GM23338 (cell line): ENCODE results near the gene C5orf34. TPM values are rescaled to one million over a fixed set of nuclear protein-coding genes. Genes with fewer than 3 reads are reported as not detected.

Experiments used
- ATAC-seq: fragments of 200-7000 bp; cut with Tn5 transposase; 3 replicates; pipeline ENCODE4 v1.9.1; 2020
- DNase-seq: peaks from one replicate; pipeline ENCODE4 v3.0.0-alpha.2; 2015; ENCODE audit warnings: low spot score
- H2AFZ ChIP-seq: fragments of 200-600 bp; sonication (generic); 2 replicates; pipeline ENCODE4 v1.8.0; 2016; ENCODE audit warnings: antibody characterized with exemption, mild to moderate bottlenecking, moderate library complexity
- H3F3A ChIP-seq: fragments of 200-600 bp; sonication (generic); replicated peaks from 2 replicates; pipeline ENCODE4 v1.8.0; 2017; ENCODE audit warnings: antibody characterized with exemption, mixed run types, low read depth
- H3K27ac ChIP-seq: fragments of 200-600 bp; sonication (generic); 2 replicates; pipeline ENCODE4 v1.6.1; 2016; ENCODE audit warnings: low read depth
- H3K27me3 ChIP-seq: fragments of 200-600 bp; sonication (generic); 2 replicates; pipeline ENCODE4 v1.8.0; 2016; ENCODE audit warnings: mild to moderate bottlenecking, mixed run types, moderate library complexity; ENCODE audit not compliant: insufficient read depth
- H3K36me3 ChIP-seq: fragments of 200-600 bp; sonication (generic); 2 replicates; pipeline ENCODE4 v1.8.0; 2016; ENCODE audit warnings: mild to moderate bottlenecking; ENCODE audit not compliant: insufficient read depth
- H3K4me1 ChIP-seq: fragments of 200-600 bp; sonication (generic); 2 replicates; pipeline ENCODE4 v1.8.0; 2016; ENCODE audit warnings: mild to moderate bottlenecking, moderate library complexity; ENCODE audit not compliant: insufficient read depth
- H3K4me2 ChIP-seq: fragments of 200-600 bp; sonication (generic); 2 replicates; pipeline ENCODE4 v1.7.1; 2017; ENCODE audit warnings: mixed run types
- H3K4me3 ChIP-seq: fragments of 200-600 bp; sonication (generic); 2 replicates; pipeline ENCODE4 v1.6.1; 2016; ENCODE audit warnings: mixed run types
- H3K79me2 ChIP-seq: fragments of 200-600 bp; sonication (generic); replicated peaks from 2 replicates; pipeline ENCODE4 v1.8.0; 2017; ENCODE audit warnings: mild to moderate bottlenecking; ENCODE audit not compliant: insufficient read depth
- H3K9me2 ChIP-seq: fragments of 200-600 bp; sonication (generic); 2 replicates; pipeline ENCODE4 v1.8.0; 2017; ENCODE audit not compliant: insufficient read depth
- H4K20me1 ChIP-seq: fragments of 200-600 bp; sonication (generic); replicated peaks from 2 replicates; pipeline ENCODE4 v1.8.0; 2017; ENCODE audit warnings: mild to moderate bottlenecking; ENCODE audit not compliant: insufficient read depth
- H3K27ac Mint-ChIP-seq: 2 replicates; pipeline ENCODE4 v1.8.0; 2020; ENCODE audit warnings: inconsistent platforms, mild to moderate bottlenecking, moderate library complexity, mixed read lengths
- H3K27me3 Mint-ChIP-seq: 3 replicates; pipeline ENCODE4 v1.8.0; 2022; ENCODE audit warnings: low read depth, mild to moderate bottlenecking, moderate library complexity, mixed read lengths, inconsistent platforms; ENCODE audit not compliant: insufficient read depth, poor library complexity
- H3K36me3 Mint-ChIP-seq: 3 replicates; pipeline ENCODE4 v1.8.0; 2021; ENCODE audit warnings: low read depth, mild to moderate bottlenecking, inconsistent platforms, moderate library complexity, mixed read lengths
- H3K4me1 Mint-ChIP-seq: 3 replicates; pipeline ENCODE4 v1.8.0; 2020; ENCODE audit warnings: mild to moderate bottlenecking, inconsistent platforms, mixed read lengths
- H3K4me3 Mint-ChIP-seq: 3 replicates; pipeline ENCODE4 v1.8.0; 2021; ENCODE audit warnings: moderate library complexity, mild to moderate bottlenecking, inconsistent platforms, mixed read lengths
- H3K9me3 Mint-ChIP-seq: 3 replicates; pipeline ENCODE4 v1.8.0; 2020; ENCODE audit warnings: moderate library complexity, mild to moderate bottlenecking, inconsistent platforms, mixed read lengths
- CREB1 ChIP-seq: fragments of 250-450 bp; sonication (Bioruptor Pico); IDR thresholded peaks from 2 replicates; pipeline ENCODE4 v1.5.0; 2020; ENCODE audit warnings: low read depth, mild to moderate bottlenecking, moderate library complexity
- EZH2 ChIP-seq: fragments of 200-600 bp; sonication (generic); IDR thresholded peaks from one replicate; pipeline ENCODE4 v1.8.0; 2017; ENCODE audit warnings: antibody characterized with exemption, mild to moderate bottlenecking, low read depth; ENCODE audit not compliant: unreplicated experiment
- EZH2phosphoT487 ChIP-seq: fragments of 200-600 bp; sonication (generic); IDR thresholded peaks from one replicate; pipeline ENCODE4 v1.8.1; 2018; ENCODE audit warnings: antibody characterized with exemption; ENCODE audit not compliant: unreplicated experiment
- JUNB ChIP-seq: IDR thresholded peaks from one replicate; pipeline ENCODE4 v1.6.1; 2016; ENCODE audit warnings: antibody characterized with exemption; ENCODE audit not compliant: unreplicated experiment
- NANOG ChIP-seq: IDR thresholded peaks from 2 replicates; pipeline ENCODE4 v1.6.1; 2016; ENCODE audit warnings: antibody characterized with exemption, borderline replicate concordance
- POLR2AphosphoS5 ChIP-seq: IDR thresholded peaks from 2 replicates; pipeline ENCODE4 v1.6.1; 2016; ENCODE audit warnings: antibody characterized with exemption, low read depth
- STAT1 ChIP-seq: IDR thresholded peaks from one replicate; pipeline ENCODE4 v1.6.1; 2016; ENCODE audit warnings: antibody characterized with exemption; ENCODE audit not compliant: unreplicated experiment
- ZNF114 ChIP-seq: fragments of 250-450 bp; sonication (Bioruptor Pico); IDR thresholded peaks from 2 replicates; pipeline ENCODE4 v1.5.0; 2020; ENCODE audit warnings: mild to moderate bottlenecking, moderate library complexity
- ZNF331 ChIP-seq: fragments of 250-450 bp; sonication (Bioruptor Pico); IDR thresholded peaks from 2 replicates; pipeline ENCODE4 v1.5.0; 2020; ENCODE audit warnings: low read depth, mild to moderate bottlenecking, moderate library complexity
- polyA plus RNA-seq: library from polyadenylated mRNA; unstranded; fragments of >200 nt; fragmentation: Nextera tagmentation; extraction: Ambion mirVana; gene quantifications from 2 replicates; pipeline ENCODE4 v1.2.1, GENCODE V29; 2016
- total RNA-seq: library from RNA; depleted of rRNA; stranded (reverse); fragments of >200 nt; shearing (Covaris generic); gene quantifications from 2 replicates; pipeline ENCODE4 v1.2.3, GENCODE V29; 2014
- TF ChIP-seq, protein P1 (sequence below): IDR thresholded peaks from one replicate; pipeline ENCODE4 v1.6.1; 2018; ENCODE audit warnings: antibody characterized with exemption; ENCODE audit not compliant: unreplicated experiment
- TF ChIP-seq, protein P2 (sequence below), 2 experiments: fragments of 200-600 bp in 1 of 2; sonication (generic) in 1 of 2; conservative IDR thresholded peaks; 2 replicates each; pipeline versions ENCODE4 v1.5.1 to v1.6.1; 2016 to 2017; ENCODE audit warnings: antibody characterized with exemption in 2 of 2, low read depth in 2 of 2, mild to moderate bottlenecking in 2 of 2, moderate library complexity in 1 of 2
- TF ChIP-seq, protein P3 (sequence below): IDR thresholded peaks from 2 replicates; pipeline ENCODE4 v1.6.1; 2016; ENCODE audit warnings: antibody characterized with exemption

The C5orf34 gene
- total and polyA plus RNA-seq, 2 experiments from 2014 or later: 12.2 to 15.3 TPM

DNA sequence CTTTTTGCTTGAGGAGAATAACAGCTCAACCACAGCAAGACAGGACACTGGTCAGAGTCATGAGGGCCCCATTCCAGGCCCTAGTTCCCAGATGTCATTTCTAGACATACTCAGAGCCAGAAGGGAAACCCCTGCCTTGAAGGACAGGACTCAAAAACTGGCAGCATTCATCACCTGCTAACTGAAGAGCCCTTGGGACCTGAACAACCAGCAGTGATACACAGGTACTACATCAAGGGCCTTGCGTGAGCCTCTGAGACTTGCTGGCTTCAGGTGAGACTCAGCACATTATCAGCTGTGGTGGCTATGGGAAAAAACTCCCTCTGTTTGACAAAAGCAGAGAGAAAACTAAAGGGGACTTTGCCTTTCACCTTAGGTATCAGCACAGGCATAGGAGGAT is 53.9 kb downstream of the C5orf34 start (continued):
- no peak for TF ChIP-seq JUNB
- TF ChIP-seq, protein P1, sequence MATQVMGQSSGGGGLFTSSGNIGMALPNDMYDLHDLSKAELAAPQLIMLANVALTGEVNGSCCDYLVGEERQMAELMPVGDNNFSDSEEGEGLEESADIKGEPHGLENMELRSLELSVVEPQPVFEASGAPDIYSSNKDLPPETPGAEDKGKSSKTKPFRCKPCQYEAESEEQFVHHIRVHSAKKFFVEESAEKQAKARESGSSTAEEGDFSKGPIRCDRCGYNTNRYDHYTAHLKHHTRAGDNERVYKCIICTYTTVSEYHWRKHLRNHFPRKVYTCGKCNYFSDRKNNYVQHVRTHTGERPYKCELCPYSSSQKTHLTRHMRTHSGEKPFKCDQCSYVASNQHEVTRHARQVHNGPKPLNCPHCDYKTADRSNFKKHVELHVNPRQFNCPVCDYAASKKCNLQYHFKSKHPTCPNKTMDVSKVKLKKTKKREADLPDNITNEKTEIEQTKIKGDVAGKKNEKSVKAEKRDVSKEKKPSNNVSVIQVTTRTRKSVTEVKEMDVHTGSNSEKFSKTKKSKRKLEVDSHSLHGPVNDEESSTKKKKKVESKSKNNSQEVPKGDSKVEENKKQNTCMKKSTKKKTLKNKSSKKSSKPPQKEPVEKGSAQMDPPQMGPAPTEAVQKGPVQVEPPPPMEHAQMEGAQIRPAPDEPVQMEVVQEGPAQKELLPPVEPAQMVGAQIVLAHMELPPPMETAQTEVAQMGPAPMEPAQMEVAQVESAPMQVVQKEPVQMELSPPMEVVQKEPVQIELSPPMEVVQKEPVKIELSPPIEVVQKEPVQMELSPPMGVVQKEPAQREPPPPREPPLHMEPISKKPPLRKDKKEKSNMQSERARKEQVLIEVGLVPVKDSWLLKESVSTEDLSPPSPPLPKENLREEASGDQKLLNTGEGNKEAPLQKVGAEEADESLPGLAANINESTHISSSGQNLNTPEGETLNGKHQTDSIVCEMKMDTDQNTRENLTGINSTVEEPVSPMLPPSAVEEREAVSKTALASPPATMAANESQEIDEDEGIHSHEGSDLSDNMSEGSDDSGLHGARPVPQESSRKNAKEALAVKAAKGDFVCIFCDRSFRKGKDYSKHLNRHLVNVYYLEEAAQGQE: no peak
- no peak for TF ChIP-seq NANOG
- TF ChIP-seq ZNF331 (CRISPR knock-in tag): no peak
- TF ChIP-seq, protein P2, sequence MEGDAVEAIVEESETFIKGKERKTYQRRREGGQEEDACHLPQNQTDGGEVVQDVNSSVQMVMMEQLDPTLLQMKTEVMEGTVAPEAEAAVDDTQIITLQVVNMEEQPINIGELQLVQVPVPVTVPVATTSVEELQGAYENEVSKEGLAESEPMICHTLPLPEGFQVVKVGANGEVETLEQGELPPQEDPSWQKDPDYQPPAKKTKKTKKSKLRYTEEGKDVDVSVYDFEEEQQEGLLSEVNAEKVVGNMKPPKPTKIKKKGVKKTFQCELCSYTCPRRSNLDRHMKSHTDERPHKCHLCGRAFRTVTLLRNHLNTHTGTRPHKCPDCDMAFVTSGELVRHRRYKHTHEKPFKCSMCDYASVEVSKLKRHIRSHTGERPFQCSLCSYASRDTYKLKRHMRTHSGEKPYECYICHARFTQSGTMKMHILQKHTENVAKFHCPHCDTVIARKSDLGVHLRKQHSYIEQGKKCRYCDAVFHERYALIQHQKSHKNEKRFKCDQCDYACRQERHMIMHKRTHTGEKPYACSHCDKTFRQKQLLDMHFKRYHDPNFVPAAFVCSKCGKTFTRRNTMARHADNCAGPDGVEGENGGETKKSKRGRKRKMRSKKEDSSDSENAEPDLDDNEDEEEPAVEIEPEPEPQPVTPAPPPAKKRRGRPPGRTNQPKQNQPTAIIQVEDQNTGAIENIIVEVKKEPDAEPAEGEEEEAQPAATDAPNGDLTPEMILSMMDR (conservative IDR thresholded peaks at IDR 0.05; ENCODE audit: low read depth in 2 of 2): no peak
- no peak for TF ChIP-seq EZH2
- TF ChIP-seq ZNF114 (CRISPR knock-in tag): no peak
- no peak for TF ChIP-seq POLR2AphosphoS5

DNA sequence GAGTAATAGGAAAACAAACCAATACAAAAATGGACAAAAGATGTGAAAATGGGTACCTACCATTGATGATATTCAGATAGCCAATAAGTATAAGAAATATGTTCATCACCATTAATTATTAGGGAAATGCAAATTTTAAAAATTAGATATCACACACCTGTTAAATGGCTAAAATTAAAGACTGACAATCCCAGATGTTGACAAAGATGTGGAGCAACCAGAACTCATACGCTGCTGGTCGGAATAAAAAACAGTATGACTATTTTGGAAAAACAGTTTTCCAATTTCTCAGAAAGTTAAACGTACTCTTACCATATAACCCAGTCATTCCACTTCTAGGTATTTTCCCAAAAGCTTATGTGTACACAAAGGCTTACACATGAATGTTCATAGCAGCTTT is 58.4 kb downstream of the C5orf34 start:
- H3K4me3 ChIP-seq: no peak overlapping the region
- no peaks in the 10 kb centered on the region for H3K27me3 Mint-ChIP-seq
- H3K27ac ChIP-seq: no peak overlapping the region
- no peak overlapping the region for H3K27ac Mint-ChIP-seq
- H3K27me3 ChIP-seq: no peaks in the 10 kb centered on the region
- 0 out of 2 replicates have a peak, but pooled peaks cover 2% of the 10 kb centered on the region for H3K79me2 ChIP-seq
- ATAC-seq (no peak), DNase-seq (no peak)
- peaks cover 44% of the 10 kb centered on the region for H3K36me3 Mint-ChIP-seq
- no peaks in the 10 kb centered on the region for H3K9me2 ChIP-seq
- H3K4me3 Mint-ChIP-seq: no peak overlapping the region
- H3K4me1 ChIP-seq: no peaks in the 10 kb centered on the region
- no peak overlapping the region for H2AFZ ChIP-seq
- H3K4me1 Mint-ChIP-seq: no peaks in the 10 kb centered on the region
- no peak overlapping the region for H3K4me2 ChIP-seq
- peaks cover 23% of the 10 kb centered on the region for H3K9me3 Mint-ChIP-seq
- no peaks in the 10 kb centered on the region for H3F3A ChIP-seq
- H3K36me3 ChIP-seq: 0 out of 2 replicates have a peak, but pooled peaks cover 3% of the 10 kb centered on the region
- H4K20me1 ChIP-seq: no peaks in the 10 kb centered on the region
- no peak for TF ChIP-seq ZNF114 (CRISPR knock-in tag)
- no peak for TF ChIP-seq JUNB
- TF ChIP-seq, protein P1: no peak
- TF ChIP-seq, protein P3, sequence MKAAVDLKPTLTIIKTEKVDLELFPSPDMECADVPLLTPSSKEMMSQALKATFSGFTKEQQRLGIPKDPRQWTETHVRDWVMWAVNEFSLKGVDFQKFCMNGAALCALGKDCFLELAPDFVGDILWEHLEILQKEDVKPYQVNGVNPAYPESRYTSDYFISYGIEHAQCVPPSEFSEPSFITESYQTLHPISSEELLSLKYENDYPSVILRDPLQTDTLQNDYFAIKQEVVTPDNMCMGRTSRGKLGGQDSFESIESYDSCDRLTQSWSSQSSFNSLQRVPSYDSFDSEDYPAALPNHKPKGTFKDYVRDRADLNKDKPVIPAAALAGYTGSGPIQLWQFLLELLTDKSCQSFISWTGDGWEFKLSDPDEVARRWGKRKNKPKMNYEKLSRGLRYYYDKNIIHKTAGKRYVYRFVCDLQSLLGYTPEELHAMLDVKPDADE: no peak
- no peak for TF ChIP-seq STAT1
- TF ChIP-seq EZH2phosphoT487: no peak
- no peak for TF ChIP-seq POLR2AphosphoS5
- no peak for TF ChIP-seq CREB1
- no peak for TF ChIP-seq NANOG
- TF ChIP-seq EZH2: no peak
- TF ChIP-seq, protein P2 (conservative IDR thresholded peaks at IDR 0.05; ENCODE audit: low read depth in 2 of 2): no peak
